H9 (cell line): ENCODE measurements around the gene ROBO1. TPM values are rescaled to one million over a fixed set of nuclear protein-coding genes. Genes with fewer than 3 reads are reported as not detected.

Source experiments
- DNase-seq: peaks from one replicate; pipeline ENCODE4 v3.0.0-alpha.2; 2017
- H2AFZ ChIP-seq: one replicate; pipeline ENCODE4 v1.6.1; 2013; ENCODE audit warnings: mild to moderate bottlenecking, low read length, control low read depth, moderate library complexity
- H2AK5ac ChIP-seq: 2 replicates; pipeline ENCODE4 v1.6.1; 2013; ENCODE audit warnings: low read length, control low read depth, mixed read lengths; ENCODE audit not compliant: insufficient read length
- H2BK120ac ChIP-seq: one replicate; pipeline ENCODE4 v1.6.1; 2013; ENCODE audit warnings: low read depth, mild to moderate bottlenecking, low read length, control low read depth, inconsistent platforms; ENCODE audit not compliant: poor library complexity, severe bottlenecking
- H2BK12ac ChIP-seq: 2 replicates; pipeline ENCODE4 v1.6.1; 2013; ENCODE audit warnings: low read length, control low read depth, mixed read lengths, low read depth; ENCODE audit not compliant: insufficient read length
- H2BK15ac ChIP-seq: 2 replicates; pipeline ENCODE4 v1.6.1; 2013; ENCODE audit warnings: low read depth, low read length, control low read depth
- H2BK20ac ChIP-seq: one replicate; pipeline ENCODE4 v1.6.1; 2013; ENCODE audit warnings: low read depth, mild to moderate bottlenecking, low read length, control low read depth, inconsistent platforms; ENCODE audit not compliant: poor library complexity, severe bottlenecking
- H2BK5ac ChIP-seq: 2 replicates; pipeline ENCODE4 v1.6.1; 2013; ENCODE audit warnings: low read length, control low read depth, mixed read lengths; ENCODE audit not compliant: insufficient read length
- H3K14ac ChIP-seq: 2 replicates; pipeline ENCODE4 v1.6.1; 2013; ENCODE audit warnings: low read length, control low read depth; ENCODE audit not compliant: insufficient read depth
- H3K18ac ChIP-seq: 2 replicates; pipeline ENCODE4 v1.6.1; 2013; ENCODE audit warnings: low read depth, mild to moderate bottlenecking, mixed read lengths, low read length, control low read depth; ENCODE audit not compliant: insufficient read length
- H3K23ac ChIP-seq: 2 replicates; pipeline ENCODE4 v1.6.1; 2013; ENCODE audit warnings: low read length, control low read depth, mixed read lengths, low read depth; ENCODE audit not compliant: insufficient read length
- H3K23me2 ChIP-seq: 2 replicates; pipeline ENCODE4 v1.6.1; 2013; ENCODE audit warnings: low read depth, mild to moderate bottlenecking, mixed read lengths, low read length, control low read depth; ENCODE audit not compliant: insufficient read length, poor library complexity, severe bottlenecking
- H3K27ac ChIP-seq: 2 replicates; pipeline ENCODE4 v1.5.1; 2013; ENCODE audit warnings: low read length, control low read depth, mixed read lengths, low read depth; ENCODE audit not compliant: insufficient read length
- H3K27me3 ChIP-seq: 2 replicates; pipeline ENCODE4 v1.6.1; 2013; ENCODE audit warnings: low read length, control low read depth, inconsistent platforms; ENCODE audit not compliant: insufficient read depth
- H3K4ac ChIP-seq: 2 replicates; pipeline ENCODE4 v1.6.1; 2013; ENCODE audit warnings: low read depth, mild to moderate bottlenecking, control low read depth, inconsistent platforms, low read length, moderate library complexity
- H3K4me1 ChIP-seq: 2 replicates; pipeline ENCODE4 v1.6.1; 2013; ENCODE audit warnings: low read length, control low read depth, inconsistent platforms; ENCODE audit not compliant: insufficient read depth
- H3K4me2 ChIP-seq: 2 replicates; pipeline ENCODE4 v1.6.1; 2013; ENCODE audit warnings: low read length, control low read depth, mixed read lengths; ENCODE audit not compliant: insufficient read length, insufficient read depth
- H3K56ac ChIP-seq: 2 replicates; pipeline ENCODE4 v1.6.1; 2013; ENCODE audit warnings: low read depth, mild to moderate bottlenecking, mixed read lengths, low read length, control low read depth; ENCODE audit not compliant: insufficient read length
- H3K79me1 ChIP-seq: 2 replicates; pipeline ENCODE4 v1.6.1; 2013; ENCODE audit warnings: low read depth, mild to moderate bottlenecking, moderate library complexity, low read length, control low read depth, inconsistent platforms; ENCODE audit not compliant: insufficient read depth, poor library complexity, severe bottlenecking
- H3K79me2 ChIP-seq: 2 replicates; pipeline ENCODE4 v1.6.1; 2013; ENCODE audit warnings: low read length, control low read depth, inconsistent platforms; ENCODE audit not compliant: insufficient read depth
- H3K9ac ChIP-seq: 2 replicates; pipeline ENCODE4 v1.6.1; 2013; ENCODE audit warnings: low read length, control low read depth, mixed read lengths; ENCODE audit not compliant: insufficient read length; ENCODE audit errors: extremely low read depth
- H3K9me3 ChIP-seq: one replicate; pipeline ENCODE4 v1.6.1; 2013; ENCODE audit warnings: low read depth, low read length, inconsistent platforms; ENCODE audit not compliant: control insufficient read depth
- H3T11ph ChIP-seq: one replicate; pipeline ENCODE4 v1.6.1; 2013; ENCODE audit warnings: mild to moderate bottlenecking, low read length, control low read depth, inconsistent platforms
- H4K20me1 ChIP-seq: one replicate; pipeline ENCODE4 v1.6.1; 2013; ENCODE audit not compliant: control insufficient read depth, insufficient read length, insufficient read depth
- H4K5ac ChIP-seq: 2 replicates; pipeline ENCODE4 v1.6.1; 2013; ENCODE audit warnings: low read depth, mild to moderate bottlenecking, mixed read lengths, low read length, control low read depth; ENCODE audit not compliant: insufficient read length
- H4K8ac ChIP-seq: replicated peaks from 2 replicates; pipeline ENCODE4 v1.6.1; 2013; ENCODE audit warnings: low read length, control low read depth, mixed read lengths, low read depth; ENCODE audit not compliant: insufficient read length
- H4K91ac ChIP-seq: 2 replicates; pipeline ENCODE4 v1.6.1; 2013; ENCODE audit warnings: low read depth, mild to moderate bottlenecking, moderate library complexity, mixed read lengths, low read length, control low read depth; ENCODE audit not compliant: insufficient read length
- H3K27ac Mint-ChIP-seq, 3 experiments: 2 replicates in 2 of 3; 3 replicates in 1 of 3; pipeline ENCODE4 v1.8.0; 2020 to 2021; ENCODE audit warnings: mixed read lengths in 3 of 3, mild to moderate bottlenecking in 1 of 3, moderate library complexity in 1 of 3
- H3K27me3 Mint-ChIP-seq: 2 replicates; pipeline ENCODE4 v1.8.0; 2021; ENCODE audit warnings: low read depth, mild to moderate bottlenecking, moderate library complexity, mixed read lengths
- H3K36me3 Mint-ChIP-seq, 3 experiments: 2 replicates in 2 of 3; 3 replicates in 1 of 3; pipeline ENCODE4 v1.8.0; 2020 to 2021; ENCODE audit warnings: low read depth in 3 of 3, mixed read lengths in 3 of 3; ENCODE audit not compliant: insufficient read depth in 1 of 3
- H3K4me1 Mint-ChIP-seq, 2 experiments: 2 replicates each; pipeline ENCODE4 v1.8.0; 2020; ENCODE audit warnings: mixed read lengths in 2 of 2
- H3K4me3 Mint-ChIP-seq, 2 experiments: 2 replicates in 1 of 2; 3 replicates in 1 of 2; pipeline ENCODE4 v1.8.0; 2020 to 2021; ENCODE audit warnings: mild to moderate bottlenecking in 2 of 2, mixed read lengths in 2 of 2, moderate library complexity in 1 of 2
- H3K9me3 Mint-ChIP-seq, 2 experiments: 2 replicates in 1 of 2; 3 replicates in 1 of 2; pipeline ENCODE4 v1.8.0; 2020; ENCODE audit warnings: mild to moderate bottlenecking in 2 of 2, mixed read lengths in 2 of 2, moderate library complexity in 1 of 2
- WGBS: extraction: QIAGEN DNeasy Blood & Tissue Kit; methylation state at CpG from one replicate; pipeline ENCODE4 v1.1.7; 2013; ENCODE audit warnings: missing lambda C conversion rate, low lambda C conversion rate, mixed read lengths; ENCODE audit not compliant: insufficient read length; ENCODE audit errors: extremely low coverage; 5-methylcytosine and 5-hydroxymethylcytosine counted together
- total RNA-seq: library from RNA; stranded (reverse); gene quantifications from 2 replicates; pipeline ENCODE4 v1.2.1, GENCODE V29; 2021
- TF ChIP-seq, protein P1 (sequence below): fragments of 200-600 bp; sonication (generic); conservative IDR thresholded peaks from 3 replicates; pipeline ENCODE4 v1.8.0; 2021; ENCODE audit warnings: antibody characterized with exemption, mild to moderate bottlenecking

ROBO1 gene
- total RNA-seq, 1 experiment from 2014 or later, result 62.7 TPM

DNA sequence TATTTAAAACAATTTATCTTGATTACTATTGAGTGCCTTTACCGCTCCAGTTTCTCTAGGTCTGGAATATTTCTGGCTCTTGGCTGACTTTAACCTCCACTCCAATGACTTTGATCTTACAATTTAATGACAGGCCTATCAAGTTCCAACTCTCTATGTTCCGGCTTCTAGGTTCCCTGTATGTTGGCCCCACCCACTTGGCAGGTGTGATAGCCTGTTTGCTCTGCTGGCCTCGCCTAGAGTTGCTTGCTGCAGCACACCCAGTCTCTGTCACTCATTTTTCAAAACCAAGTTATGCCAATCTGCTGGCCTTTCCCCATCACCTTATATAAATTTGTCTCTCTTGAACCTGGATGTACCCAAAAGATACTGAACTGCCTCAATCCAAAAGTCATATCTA, 428.0 kb downstream of the ROBO1 start:
- Histone ChIP-seq H3K9me3 (peaks cover 14% of the 10 kb centered on the region), H2AFZ (no peak overlapping the region), H4K20me1 (no peaks in the 10 kb centered on the region), H3K27me3 (no peaks in the 10 kb centered on the region), H4K8ac (no peak overlapping the region), H4K5ac (no peak overlapping the region), H2BK15ac (no peak overlapping the region), H3K56ac (no peak overlapping the region), H3K9ac (no peak overlapping the region), H2BK5ac (no peak overlapping the region), H3K14ac (no peak overlapping the region), H3K23ac (no peak overlapping the region), H3K23me2 (no peaks in the 10 kb centered on the region), H2BK120ac (no peak overlapping the region), H4K91ac (no peak overlapping the region), H3K4me1 (no peaks in the 10 kb centered on the region), H3K27ac (no peak overlapping the region), H3K79me2 (no peaks in the 10 kb centered on the region), H2AK5ac (no peak overlapping the region), H3K18ac (no peak overlapping the region), H3T11ph (no peak overlapping the region), H2BK20ac (no peak overlapping the region), H3K4me2 (no peak overlapping the region), H3K4ac (no peak overlapping the region), H2BK12ac (no peak overlapping the region), H3K79me1 (no peaks in the 10 kb centered on the region)
- TF ChIP-seq, protein P1, sequence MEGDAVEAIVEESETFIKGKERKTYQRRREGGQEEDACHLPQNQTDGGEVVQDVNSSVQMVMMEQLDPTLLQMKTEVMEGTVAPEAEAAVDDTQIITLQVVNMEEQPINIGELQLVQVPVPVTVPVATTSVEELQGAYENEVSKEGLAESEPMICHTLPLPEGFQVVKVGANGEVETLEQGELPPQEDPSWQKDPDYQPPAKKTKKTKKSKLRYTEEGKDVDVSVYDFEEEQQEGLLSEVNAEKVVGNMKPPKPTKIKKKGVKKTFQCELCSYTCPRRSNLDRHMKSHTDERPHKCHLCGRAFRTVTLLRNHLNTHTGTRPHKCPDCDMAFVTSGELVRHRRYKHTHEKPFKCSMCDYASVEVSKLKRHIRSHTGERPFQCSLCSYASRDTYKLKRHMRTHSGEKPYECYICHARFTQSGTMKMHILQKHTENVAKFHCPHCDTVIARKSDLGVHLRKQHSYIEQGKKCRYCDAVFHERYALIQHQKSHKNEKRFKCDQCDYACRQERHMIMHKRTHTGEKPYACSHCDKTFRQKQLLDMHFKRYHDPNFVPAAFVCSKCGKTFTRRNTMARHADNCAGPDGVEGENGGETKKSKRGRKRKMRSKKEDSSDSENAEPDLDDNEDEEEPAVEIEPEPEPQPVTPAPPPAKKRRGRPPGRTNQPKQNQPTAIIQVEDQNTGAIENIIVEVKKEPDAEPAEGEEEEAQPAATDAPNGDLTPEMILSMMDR, result no peak
- H3K27me3 Mint-ChIP-seq, result no peaks in the 10 kb centered on the region
- DNase-seq, result no peak
- no peak overlapping the region for H3K4me3 Mint-ChIP-seq
- peaks cover 16 to 17% of the 10 kb centered on the region in 2 experiments; a peak in 4 of 5 replicates for H3K9me3 Mint-ChIP-seq
- no CpG with 5 or more reads among the region's 3 CpGs for WGBS
- H3K4me1 Mint-ChIP-seq, result no peaks in the 10 kb centered on the region; a peak in 1 of 4 replicates
- H3K27ac Mint-ChIP-seq, result no peak overlapping the region
- H3K36me3 Mint-ChIP-seq, result peaks cover 19 to 20% (median 19%) of the 10 kb centered on the region in 3 experiments
